GM19452 (cell line): ENCODE data around the gene CDS2.
"Not testable (repeated sequence)": the region's sequence is repeated elsewhere in the genome, so short reads cannot be mapped to it uniquely, and the experiment has no call there.

Source experiments
- ATAC-seq: cut with Tn5 transposase; IDR thresholded peaks from one replicate; pipeline ENCODE4 v1.9.1; 2021; ENCODE audit not compliant: unreplicated experiment

CDS2 gene

DNA sequence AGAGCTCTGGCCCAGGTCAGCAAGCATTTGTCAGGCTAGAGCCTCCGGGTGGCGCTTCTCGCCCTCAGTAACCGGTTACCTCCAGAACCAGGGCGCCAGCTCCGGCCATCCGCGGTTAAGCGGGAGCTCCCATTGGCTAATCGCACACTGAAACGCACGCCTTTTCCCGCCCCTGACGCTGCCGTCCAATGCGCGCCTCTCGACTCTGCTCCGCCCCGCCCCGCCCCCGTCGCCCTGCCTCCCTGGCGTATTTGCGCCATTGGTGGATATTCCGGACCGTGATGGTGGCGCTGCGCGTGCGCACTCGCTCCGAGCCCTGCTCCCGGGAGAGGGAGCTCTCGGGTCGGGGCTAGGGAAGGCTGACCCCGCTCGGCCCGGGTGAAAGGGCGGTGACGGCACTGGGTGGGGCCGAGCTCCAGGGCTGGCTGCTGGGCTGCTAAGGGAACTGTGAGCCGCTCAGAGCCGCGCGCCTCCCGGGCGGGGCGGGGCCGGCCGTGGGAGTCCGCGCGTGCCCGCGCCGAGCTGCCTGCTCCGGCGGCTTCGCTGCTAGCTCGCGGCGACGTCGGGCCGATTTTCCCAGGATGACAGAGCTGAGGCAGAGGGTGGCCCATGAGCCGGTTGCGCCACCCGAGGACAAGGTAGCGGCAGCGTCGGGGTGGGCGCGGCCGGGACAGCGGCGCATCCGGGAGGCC, at the start of gene CDS2:
Gene CDS2, plus strand, starts transcription at position 497 of the 692 bp plus-strand sequence. Its CDS starts 85 bp downstream, at position 582.
- ATAC-seq: peak; percentile 88

DNA sequence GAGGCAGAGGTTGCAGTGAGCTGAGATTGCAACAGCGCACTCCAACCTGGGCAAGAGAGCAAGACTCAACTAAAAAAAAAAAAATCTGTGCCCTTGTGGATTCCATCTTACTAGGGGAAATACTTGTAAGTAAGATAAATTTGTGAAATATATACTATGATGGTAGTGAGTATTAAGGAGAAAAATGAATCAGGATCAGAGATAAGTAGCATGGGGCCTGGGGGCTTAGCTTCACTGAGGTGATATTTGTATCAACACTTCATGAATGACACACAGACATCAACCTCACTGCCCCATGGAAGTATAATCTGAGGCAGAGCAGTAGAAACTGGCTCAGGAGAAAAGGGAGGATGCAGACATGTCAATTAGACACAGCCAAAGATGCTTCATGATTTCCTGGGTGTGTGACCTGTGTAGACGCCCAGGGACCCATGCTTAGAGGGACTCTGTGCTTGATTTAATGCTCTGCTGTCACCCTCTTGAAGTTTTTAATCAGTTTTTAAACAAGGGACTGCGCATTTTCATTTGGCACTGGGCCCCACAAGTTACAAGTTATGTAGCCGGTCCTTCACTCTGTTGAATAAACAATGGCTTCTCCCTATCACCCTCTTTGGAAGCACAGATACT, 48.9 kb upstream of the CDS2 start:
- peak; percentile 1 for ATAC-seq

DNA sequence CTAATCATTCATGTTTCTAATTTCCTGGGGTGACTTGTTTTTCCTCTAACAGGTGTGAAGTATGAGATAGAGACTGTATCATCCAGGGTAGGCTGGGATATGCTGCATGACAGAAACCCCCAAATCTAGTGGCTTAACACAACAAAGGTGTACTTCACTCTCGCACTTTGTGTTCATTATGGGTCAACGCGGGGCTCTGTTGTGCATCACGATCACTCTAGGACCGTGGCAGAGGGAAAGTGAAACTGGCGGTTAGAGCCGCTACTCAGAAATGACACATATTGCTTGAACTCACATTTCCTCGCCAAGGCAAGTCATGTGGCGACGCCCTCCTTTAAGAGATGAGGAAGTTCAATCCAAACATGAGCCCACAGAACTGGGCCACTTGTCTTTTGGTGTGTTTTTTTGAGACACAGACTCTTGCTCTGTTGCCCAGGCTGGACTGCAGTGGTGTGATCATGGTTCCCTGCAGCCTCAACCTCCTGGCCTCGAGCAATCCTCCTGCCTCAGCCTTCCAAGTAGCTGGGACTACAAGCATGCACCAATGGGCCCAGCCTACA, 48.3 kb upstream of the CDS2 start:
- peak; percentile 96 for ATAC-seq

DNA sequence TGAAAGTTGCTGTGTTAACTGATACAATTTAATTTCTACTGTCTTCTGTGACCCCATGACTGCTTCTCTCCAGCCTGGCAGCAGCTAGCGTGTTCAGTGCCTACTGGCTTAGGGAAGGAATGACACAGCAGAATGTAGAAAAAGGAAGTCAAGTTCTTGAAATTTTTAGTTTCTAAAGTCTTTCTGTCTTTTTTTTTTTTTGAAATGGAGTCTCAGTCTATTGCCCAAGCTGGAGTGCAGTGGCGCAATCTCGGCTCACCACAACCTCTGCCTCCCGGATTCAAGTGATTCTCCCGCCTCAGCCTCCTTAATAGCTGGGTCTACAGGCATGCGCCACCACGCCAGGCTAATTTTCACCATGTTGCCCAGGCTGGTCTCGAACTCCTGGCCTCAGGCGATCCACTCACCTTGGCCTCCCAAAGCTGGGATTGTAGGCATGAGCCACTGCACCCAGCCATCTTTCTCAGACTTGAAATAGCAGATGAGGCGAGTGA, 46.4 kb upstream of the CDS2 start:
- ATAC-seq: no peak

DNA sequence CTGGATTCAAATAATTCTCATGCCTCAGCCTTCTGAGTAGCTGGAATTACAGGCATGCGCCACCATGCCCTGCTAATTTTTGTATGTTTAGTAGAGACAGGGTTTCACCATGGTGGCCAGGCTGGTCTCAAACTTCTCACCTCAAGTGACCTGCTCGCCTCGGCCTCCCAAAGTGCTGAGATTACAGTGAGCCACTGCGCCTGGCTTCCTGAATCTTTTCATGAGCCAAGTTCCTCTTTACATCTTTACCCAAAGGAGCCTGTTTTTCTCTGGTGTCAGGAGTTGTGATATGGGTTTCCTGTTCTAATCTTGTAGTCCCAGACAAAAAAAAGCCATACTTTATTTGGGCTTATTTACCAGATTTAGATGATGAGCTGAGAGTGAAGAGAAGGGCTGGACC, 41.4 kb upstream of the CDS2 start:
- ATAC-seq: no peak

DNA sequence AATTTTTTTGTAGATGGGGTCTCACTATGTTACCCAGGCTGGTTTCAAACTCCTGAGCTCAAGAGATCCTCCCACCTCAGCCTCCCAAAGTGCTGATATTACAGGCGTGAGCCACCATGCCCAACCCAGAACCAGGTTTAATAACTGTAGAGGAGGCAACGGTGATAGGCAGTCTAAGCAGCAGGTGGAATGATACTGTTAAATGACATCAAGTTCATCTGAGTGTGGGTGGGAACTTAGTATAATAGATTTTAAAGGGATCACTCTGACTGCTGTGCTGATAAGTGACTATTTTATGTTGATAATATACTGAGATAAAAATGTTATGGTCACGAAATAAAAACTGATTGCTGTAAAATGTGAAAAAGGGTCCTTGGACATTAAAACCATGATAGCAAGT, 38.1 kb upstream of the CDS2 start:
- ATAC-seq: no peak

DNA sequence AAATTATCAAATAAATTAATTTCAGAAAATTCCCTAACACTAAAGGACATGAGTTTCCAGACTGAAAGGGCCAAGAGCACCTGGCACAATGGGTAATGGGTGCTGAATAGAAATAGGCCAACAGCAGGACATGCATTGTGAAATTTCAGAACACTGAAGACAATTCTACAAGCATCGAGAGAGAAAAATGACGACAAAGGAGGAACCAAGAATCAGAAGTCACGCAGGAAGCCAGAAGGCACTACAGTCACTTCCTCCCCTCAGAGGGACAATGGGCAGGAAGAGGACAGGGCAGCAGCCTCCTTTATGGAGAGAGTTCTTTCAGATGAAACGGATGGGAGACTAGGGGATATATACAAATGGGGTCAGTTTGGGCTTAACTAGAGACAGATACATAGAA, 36.6 kb upstream of the CDS2 start:
- no peak for ATAC-seq

DNA sequence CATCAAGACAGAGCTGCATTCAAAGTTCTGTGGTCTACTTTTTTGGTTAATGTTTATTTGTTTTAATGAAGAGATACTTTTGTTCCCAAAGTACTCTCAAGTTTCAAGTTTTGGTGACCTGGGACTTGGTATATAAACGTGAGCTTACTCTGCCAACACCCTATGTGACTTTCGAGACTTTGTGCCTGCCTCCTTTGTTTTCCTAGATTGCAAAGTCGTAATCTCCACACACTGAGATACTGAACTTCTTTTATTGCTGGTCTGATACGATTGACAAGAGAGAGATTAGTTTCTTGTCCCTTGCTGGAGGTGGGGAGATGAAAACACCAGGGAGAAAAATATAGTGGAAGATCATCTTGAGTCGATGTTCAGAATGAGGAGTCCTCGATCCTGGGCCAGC, 34.9 kb upstream of the CDS2 start:
- no peak for ATAC-seq

DNA sequence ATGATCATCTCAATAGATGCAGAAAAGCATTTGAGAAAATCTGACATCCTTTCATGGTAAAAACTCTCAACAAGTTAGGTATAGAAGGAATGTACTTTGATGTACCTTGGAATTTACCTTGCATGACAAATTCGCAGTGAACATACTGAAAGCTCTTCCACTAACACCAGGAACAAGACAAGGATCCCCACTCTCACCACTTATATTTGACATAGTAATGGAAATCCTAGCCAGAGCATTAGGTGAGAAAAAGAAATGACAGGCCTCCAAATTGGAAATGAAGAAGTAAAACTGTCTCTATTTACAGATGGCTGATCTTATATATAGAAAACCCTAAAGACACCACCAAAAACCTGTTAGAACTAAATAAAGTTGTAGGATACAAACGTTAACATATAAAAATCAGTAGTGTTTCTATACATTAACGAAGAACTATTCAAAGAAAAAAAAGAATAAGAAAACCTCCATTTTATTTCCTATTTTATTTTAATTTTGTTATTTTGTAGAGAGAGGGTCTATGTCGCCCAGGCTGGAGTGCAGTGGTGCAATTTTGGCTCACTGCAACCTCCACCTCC, 34.0 kb upstream of the CDS2 start:
- no peak for ATAC-seq

DNA sequence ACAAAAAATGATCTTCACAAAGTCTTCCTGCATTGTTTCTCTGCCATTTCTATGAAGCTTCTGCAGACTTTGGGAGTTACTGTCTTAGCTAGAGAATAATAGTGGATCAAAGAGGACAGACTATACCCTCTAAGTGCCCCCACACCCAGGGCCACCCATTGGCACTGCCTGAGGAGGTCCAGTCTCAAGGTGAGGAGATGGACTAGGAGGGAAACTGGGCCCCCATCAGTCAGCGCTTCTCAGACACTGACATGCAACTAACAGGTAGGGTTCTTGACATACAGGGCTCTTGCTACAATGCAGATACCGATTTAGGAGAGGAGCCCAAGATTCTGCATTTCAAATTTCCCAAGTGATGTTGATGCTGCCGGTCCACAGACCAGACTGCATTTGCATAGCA, 31.4 kb upstream of the CDS2 start:
- ATAC-seq: no peak

DNA sequence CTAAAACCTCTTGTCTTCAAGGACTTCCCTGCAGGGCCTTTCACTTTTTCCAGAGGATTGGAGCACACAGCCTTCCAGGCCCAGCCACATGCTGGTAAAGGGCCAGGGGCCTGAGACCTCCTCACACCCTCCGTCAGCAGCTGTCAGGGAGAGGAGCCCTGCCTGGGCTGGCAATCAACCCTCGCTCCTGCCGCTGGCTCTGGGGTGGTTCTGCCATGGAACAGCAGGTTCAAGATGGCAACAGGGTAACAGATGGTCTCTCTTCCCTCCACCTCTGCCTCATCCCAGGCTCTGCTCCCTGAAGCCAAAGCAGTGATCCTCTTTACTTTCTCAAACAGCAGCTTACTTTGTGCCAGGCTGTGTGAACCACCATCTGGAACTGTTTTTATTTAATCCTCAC, 30.9 kb upstream of the CDS2 start:
- no peak for ATAC-seq

DNA sequence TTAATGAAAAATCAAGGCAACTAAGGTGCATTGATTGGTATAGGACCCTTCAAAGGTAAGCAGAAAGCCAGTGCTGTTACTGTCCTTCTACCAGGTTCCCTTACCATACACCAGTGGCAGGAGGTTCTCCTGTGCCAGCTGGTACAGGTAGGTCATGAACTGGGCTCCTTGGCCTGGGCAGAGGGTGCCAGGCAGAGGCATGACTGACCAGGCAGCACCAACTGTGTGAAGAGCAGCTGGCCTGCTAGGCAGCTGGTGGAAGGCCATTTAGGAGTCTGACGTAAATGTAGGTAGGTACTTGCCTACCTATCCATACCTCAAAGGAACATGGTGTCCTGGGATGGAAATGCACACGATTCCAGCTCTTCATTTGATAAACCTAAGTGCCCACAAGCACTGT, 30.3 kb upstream of the CDS2 start:
- no peak for ATAC-seq

DNA sequence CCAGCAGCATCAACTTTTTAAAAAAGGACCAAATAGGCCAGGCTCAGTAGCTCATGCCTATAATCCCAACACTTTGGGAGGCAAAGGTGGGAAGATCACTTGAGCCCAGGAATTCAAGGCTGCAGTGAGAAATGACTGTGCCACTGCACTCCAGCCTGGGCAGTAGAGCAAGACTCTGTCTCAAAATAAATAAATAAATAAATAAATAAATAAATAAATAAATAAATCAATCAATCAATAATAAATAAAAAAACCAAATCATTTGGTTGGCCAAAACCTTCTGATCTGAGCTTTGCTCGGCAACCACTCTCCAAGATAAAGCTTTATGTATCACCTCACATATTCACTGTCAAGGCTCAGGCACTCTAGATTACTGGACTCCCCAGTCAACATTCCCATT, 27.8 kb upstream of the CDS2 start:
- not testable (repeated sequence) for ATAC-seq

DNA sequence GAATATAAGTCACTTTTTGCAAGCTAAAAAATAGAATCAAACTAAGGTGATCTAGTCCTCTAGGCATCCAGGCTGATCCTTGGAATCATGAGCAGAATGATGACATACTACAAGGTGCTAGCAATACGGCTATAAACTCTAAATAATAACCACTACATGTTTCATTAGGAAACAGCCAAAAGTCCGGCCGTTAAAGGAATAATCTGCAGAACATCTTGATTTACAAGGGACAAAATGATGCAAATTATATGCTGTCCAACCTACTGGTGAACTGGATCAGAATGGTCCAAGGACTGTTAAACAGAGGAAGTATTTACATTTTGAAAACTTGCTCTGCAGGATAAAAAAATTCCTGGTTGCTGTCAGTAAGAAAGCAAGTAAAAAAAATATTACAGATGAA, 26.9 kb upstream of the CDS2 start:
- ATAC-seq: not testable (repeated sequence)

DNA sequence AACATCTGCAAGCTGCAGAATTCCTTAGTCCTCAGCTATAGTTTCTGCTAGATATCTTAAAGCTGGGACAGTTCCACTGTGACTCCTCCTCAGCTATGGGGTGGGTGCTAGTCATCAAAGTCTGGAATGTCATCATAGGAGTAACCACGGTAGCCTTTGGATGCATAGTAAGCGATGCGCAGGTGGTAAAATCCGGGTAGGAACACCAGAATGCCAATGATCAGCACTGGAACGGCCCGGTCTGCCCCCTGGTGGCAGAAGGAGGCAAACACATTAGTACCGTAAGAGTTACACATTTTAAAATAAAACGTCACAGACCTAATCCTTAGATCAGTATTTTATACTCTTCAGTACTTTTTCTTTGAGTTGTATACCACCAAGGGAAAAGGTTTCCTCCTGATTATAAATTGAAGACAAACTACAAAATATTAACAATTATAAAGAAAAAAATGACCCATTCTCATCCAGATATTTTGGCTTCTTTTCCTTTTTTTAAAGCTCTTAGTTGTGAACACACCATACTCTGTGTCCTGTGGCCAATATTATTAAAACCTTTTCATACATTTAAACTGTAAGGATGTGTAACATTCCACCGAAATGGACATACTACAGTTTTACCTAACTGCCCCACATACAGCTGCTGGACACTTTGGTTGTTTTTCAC, 26.0 kb upstream of the CDS2 start:
- no peak for ATAC-seq

DNA sequence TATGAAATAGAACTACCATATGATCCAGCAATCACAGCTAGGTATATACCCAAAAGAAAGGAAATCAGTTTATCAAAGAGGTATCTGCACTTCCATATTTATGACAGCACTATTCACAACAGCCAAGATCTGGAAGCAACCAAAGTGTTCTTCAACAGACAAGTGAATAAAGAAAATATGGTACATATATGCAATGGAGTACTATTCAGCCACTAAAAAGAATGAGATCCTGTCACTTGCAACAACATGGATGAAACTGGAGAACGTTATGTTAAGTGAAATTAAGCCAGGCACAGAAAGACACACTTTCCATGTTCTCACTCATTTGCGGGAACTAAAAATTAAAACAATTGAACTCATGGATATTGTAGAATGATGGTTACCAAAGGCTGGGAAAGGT, 22.3 kb upstream of the CDS2 start:
- ATAC-seq: no peak

DNA sequence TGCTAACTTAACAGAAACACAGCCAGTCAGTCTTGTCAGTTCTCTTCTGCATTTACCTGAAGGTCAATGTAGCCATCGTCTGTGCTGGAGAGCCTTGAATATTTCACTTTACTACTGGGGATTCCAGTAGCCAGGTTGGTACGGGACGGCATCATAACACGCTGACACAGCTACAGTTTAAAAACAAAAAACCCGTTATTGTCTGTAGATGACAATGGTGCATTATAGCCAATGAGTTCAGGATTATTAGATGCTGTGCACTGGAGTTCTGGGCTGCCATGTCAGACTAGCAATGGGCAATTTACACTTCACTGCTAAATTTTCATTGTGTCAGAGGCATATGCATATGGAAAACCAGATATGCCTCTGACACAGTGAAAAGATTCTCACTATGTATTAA, 17.5 kb upstream of the CDS2 start:
- no peak for ATAC-seq

DNA sequence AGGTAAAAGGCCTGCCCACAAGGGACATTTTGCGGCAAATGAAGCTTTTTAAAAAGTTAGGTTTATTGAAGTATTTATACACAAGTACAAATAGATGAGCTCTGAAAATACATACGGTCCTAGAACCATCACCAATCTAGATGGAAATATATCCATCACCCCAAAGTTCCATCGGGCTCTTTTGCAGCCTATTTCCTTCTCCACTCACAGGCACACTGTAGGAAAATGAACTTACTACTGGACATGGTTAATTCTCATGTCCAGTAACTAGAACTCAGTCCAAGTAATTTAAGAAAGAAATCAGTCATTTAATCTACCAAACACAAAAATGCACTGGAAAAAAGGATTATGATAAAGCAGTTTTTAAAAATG, 13.2 kb upstream of the CDS2 start:
- ATAC-seq: no peak

DNA sequence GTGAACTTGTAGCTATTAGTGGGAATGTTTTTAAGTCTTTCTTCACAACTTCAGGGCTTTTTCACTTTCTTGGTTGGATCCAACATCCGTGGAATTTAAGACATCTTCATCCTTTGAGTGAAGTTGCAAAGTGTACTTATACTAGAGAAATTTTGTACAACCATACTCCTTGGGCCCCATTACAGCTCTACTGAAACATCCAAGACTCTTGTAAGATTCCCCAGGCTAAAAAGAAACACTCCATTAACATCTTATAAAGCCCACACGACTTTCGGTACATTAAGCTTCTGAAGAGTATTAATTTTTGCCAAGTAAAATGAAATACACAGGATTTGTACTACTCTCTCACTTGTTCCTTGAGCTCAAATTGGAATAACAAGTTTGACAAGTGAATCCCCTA, 12.4 kb upstream of the CDS2 start:
- ATAC-seq: no peak

DNA sequence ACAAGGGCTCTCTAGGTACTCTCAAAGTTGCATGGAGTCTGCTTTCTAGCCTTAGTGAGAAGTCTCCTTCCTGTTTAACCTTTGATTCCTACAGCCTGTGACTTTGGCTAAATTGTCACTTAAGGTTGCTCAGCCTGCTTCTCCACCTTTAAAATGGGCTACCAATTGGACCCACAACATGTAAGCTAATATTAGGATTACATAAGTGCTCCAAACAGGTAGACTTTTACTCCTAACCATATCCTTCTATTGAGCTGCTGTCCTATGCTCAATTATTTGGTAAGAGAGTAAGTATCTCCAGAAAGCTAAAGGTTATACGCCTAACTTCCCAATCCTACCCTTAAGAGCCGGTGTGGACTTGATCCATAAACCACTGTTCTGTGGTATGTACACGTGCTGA, 9.9 kb upstream of the CDS2 start:
- no peak for ATAC-seq

DNA sequence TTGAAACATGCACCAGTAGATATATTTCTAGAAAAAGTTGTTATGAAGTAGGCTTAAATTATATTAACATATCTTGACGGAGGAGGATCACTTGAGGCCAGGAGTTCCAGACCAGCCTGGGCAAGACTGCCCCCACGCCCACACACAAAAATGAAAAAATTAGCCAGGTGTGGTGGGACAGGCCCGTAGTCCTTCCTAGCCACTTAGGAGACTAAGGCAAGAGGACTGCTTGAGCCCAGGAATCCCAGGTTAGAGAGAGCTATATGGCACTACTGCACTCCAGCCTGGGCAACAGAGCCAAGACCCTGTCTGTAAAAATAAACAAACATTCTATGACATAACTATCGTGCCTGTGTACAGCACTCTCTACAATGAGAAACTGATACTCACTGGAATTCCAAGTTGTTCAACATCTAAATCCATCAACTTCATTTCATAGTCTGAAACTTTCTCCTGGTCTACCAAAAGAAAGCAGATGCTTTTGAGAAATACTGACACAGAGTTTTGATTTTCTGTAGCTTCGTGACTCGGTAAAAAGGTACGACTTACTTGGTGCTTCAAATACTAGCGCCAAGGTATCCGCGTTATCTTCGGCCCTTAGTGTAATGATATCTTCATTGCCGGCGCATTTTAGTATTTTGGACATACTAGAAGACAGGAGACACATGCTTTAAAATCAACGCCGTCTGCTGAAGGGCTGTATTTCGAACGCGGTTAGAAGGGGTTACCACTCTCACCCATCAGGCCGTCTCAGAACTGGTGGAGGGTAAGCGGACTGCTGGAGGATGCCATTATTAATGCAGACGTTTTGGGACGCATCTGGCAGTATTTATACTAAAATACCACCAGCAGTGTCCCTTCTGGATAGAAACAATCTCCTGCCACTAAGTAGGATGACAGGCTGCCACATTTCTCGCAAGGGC, 8.3 kb upstream of the CDS2 start:
- ATAC-seq: no peak
